Fibroblast of the aortic adventitia (primary cell): ENCODE results near the gene AHSG. TPM values are rescaled to one million over a fixed set of nuclear protein-coding genes. Genes with fewer than 3 reads are reported as not detected.

Source experiments
- DNase-seq: peaks from one replicate; pipeline ENCODE4 v3.0.0-alpha.2; 2010; ENCODE audit warnings: low read depth
- H3K4me3 ChIP-seq: 2 replicates; pipeline ENCODE4 v1.5.1; 2011; ENCODE audit warnings: low read depth, mild to moderate bottlenecking, control low read depth, low read length, moderate library complexity
- CTCF ChIP-seq: IDR thresholded peaks from 2 replicates; pipeline ENCODE4 v1.5.1; 2011; ENCODE audit warnings: mild to moderate bottlenecking, low read length, control low read depth, inconsistent platforms; ENCODE audit not compliant: insufficient read depth
- total RNA-seq: library from RNA; depleted of rRNA; stranded (reverse); fragments of >200 nt; gene quantifications from 2 replicates; pipeline ENCODE4 v1.2.3, GENCODE V29; 2012; ENCODE audit warnings: low replicate concordance

The AHSG gene
- total RNA-seq, 1 donor, result not detected

GRCh38 chr3:186639778-186640472 is 27.1 kb downstream of the AHSG start, which contains the start of gene FETUB:
TSS of gene FETUB (plus strand) at chr3:186640399. CDS start at chr3:186640461, 62 bp downstream.
- no peak within 1 kb of the TSS for H3K4me3 ChIP-seq
- TF ChIP-seq CTCF, result no peak
- no peak for DNase-seq

GRCh38 chr3:186640473-186640818 is 27.6 kb downstream of the AHSG start:
- peak; percentile 35 for DNase-seq
- TF ChIP-seq CTCF, result no peak
- no peak overlapping the region for H3K4me3 ChIP-seq

- no peak overlapping the region for H3K4me3 ChIP-seq
- TF ChIP-seq CTCF, result no peak
- no peak for DNase-seq
Measured at GRCh38 chr3:186640929-186641328, 28.1 kb downstream of the AHSG start.

GRCh38 chr3:186642014-186642413 is 29.2 kb downstream of the AHSG start:
- TF ChIP-seq CTCF, result no peak
- no peak for DNase-seq
- no peak overlapping the region for H3K4me3 ChIP-seq

GRCh38 chr3:186643493-186643892 is 30.6 kb downstream of the AHSG start:
- TF ChIP-seq CTCF, result no peak
- no peak overlapping the region for H3K4me3 ChIP-seq
- no peak for DNase-seq

- no peak for TF ChIP-seq CTCF
- H3K4me3 ChIP-seq, result no peak overlapping the region
- no peak for DNase-seq
Measured at GRCh38 chr3:186644683-186645082, 31.8 kb downstream of the AHSG start.

GRCh38 chr3:186646106-186646505 is 33.2 kb downstream of the AHSG start:
- no peak for DNase-seq

More at GRCh38 chr3:186646106-186646505, 33.2 kb downstream of the AHSG start:
- H3K4me3 ChIP-seq, result no peak overlapping the region
- no peak for TF ChIP-seq CTCF
